Measurements from ENCODE around the gene GRAMD1B.

DNA sequence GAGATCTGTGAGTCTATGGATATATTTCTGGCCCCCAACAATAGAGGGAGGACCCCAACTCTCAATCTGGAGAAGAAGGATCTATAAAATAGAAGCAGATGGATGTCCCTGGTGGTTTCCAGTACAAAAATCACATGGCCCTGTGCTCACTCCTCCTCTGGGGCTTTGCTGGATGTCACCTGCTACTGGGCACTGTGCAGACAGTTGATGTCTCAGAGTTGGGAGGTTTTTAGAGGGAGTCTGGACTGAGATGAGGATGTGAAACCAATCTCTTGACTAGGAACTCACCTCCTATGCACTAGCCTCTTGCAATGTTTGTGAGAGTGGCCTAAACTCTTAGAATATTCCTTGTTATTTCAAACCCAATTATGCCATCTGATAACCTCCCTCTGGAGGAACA lies 117.1 kb downstream of the GRAMD1B start:
- TF ChIP-seq, protein P1, sequence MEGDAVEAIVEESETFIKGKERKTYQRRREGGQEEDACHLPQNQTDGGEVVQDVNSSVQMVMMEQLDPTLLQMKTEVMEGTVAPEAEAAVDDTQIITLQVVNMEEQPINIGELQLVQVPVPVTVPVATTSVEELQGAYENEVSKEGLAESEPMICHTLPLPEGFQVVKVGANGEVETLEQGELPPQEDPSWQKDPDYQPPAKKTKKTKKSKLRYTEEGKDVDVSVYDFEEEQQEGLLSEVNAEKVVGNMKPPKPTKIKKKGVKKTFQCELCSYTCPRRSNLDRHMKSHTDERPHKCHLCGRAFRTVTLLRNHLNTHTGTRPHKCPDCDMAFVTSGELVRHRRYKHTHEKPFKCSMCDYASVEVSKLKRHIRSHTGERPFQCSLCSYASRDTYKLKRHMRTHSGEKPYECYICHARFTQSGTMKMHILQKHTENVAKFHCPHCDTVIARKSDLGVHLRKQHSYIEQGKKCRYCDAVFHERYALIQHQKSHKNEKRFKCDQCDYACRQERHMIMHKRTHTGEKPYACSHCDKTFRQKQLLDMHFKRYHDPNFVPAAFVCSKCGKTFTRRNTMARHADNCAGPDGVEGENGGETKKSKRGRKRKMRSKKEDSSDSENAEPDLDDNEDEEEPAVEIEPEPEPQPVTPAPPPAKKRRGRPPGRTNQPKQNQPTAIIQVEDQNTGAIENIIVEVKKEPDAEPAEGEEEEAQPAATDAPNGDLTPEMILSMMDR (IDR thresholded peaks at IDR 0.05), result no peak
- TF ChIP-seq POLR2A (IDR thresholded peaks at IDR 0.05), result no peak
